ENCODE measurements around the gene HIVEP3. TPM values are rescaled to one million over a fixed set of nuclear protein-coding genes. Genes with fewer than 3 reads are reported as not detected.

Gene HIVEP3
- total and polyA plus RNA-seq, 8 donors, result 1.8 to 65.3 (median 3.8) TPM

DNA sequence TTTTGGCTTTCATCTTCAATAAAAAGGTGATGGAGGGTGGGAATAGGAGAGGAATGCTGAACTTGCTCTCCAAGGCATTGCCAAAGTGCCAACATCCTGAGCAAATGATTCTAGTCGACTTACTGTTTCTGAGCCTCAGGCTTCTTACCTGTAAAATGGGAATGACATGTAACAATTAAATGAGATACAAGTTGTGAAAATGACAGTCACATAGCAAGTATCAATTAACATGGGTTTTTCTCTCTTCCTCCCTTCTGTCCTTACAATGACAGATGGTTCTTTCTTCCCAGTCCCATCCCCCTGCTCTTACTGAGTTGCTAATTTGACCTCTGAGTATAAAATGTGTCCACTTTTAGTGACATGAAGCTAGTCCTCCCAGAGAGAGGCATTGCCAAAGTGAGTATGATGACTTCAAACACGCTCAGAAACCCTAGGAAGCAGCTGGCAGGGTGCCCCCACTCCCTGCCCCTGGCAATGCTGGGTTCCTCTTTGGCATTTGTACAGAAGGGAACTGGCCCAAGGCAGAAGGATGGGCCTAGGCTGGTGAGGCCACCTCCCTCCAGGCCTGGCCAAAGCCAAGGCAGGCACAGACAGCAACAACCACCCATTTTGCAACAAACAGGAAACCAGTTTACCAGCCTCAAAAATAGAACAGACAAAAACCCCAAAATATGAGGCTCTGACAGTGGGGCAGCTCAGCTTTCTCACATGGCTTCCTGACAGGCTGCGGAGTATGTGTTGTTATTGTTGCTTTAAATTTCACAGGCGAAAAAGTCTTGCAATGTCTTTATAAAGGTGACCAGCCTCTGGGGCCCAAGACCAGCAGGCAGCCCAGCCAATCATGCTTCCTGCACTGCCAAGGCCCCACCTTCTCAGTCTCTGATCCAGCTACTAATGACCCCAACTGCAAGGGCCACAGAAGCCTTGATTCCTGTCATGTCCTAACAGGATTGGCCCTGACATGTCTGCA lies 115.9 kb downstream of the HIVEP3 start:
- H3K9me3 ChIP-seq, result no peaks in the 10 kb centered on the region
- no peak for TF ChIP-seq POLR2A (IDR thresholded peaks at IDR 0.05)
- no peak for TF ChIP-seq CTCF (IDR thresholded peaks at IDR 0.05)
- no peak for TF ChIP-seq POLR2AphosphoS5 (IDR thresholded peaks at IDR 0.05)
- no peak for TF ChIP-seq EP300 (IDR thresholded peaks at IDR 0.05)
- peaks cover 0 to 31% (median 2%) of the 10 kb centered on the region in 4 donors for H3K4me1 ChIP-seq
- peak in 1 of 2 donors; percentile 41 for DNase-seq
- H3K27me3 ChIP-seq, result no peaks in the 10 kb centered on the region
- peak overlapping the region in 2 of 5 donors; percentile 40 to 58 for H3K27ac ChIP-seq
- no peak overlapping the region for H3K4me3 ChIP-seq
- intact Hi-C loops (cut with DNase I; ENCODE audit: low total_unique reads), result no loop called here
- 63 to 71% (median 67%) methylated on average over 4 of the region's 4 CpGs for WGBS, 5 donors
- H3K36me3 ChIP-seq, result no peaks in the 10 kb centered on the region

- Histone ChIP-seq H3K36me3 (no peaks in the 10 kb centered on the region), H3K9me3 (no peaks in the 10 kb centered on the region), H3K4me1 (peaks cover 0 to 25% (median 2%) of the 10 kb centered on the region in 4 donors), H3K27ac (no peak overlapping the region), H3K27me3 (no peaks in the 10 kb centered on the region), H3K4me3 (no peak overlapping the region)
- TF ChIP-seq POLR2AphosphoS5 (IDR thresholded peaks at IDR 0.05) (no peak), EP300 (IDR thresholded peaks at IDR 0.05) (no peak), POLR2A (IDR thresholded peaks at IDR 0.05) (no peak), CTCF (IDR thresholded peaks at IDR 0.05) (no peak)
- WGBS, 5 donors, result 14 to 75% (median 73%) methylated on average over 1 to 2 of the region's 2 CpGs
- intact Hi-C loops (cut with DNase I; ENCODE audit: low total_unique reads), result no loop called here
- DNase-seq, result peak in 1 of 2 donors; percentile 55
Observed at GRCh38 chr1:41800311-41800829, 118.4 kb downstream of the HIVEP3 start.

GRCh38 chr1:41799723-41800122 lies 119.0 kb downstream of the HIVEP3 start:
- Histone ChIP-seq H3K4me3 (no peak overlapping the region), H3K27ac (no peak overlapping the region), H3K4me1 (peaks cover 0 to 25% (median 2%) of the 10 kb centered on the region in 4 donors), H3K9me3 (no peaks in the 10 kb centered on the region), H3K27me3 (no peaks in the 10 kb centered on the region), H3K36me3 (no peaks in the 10 kb centered on the region)
- intact Hi-C loops (cut with DNase I; ENCODE audit: low total_unique reads), result loop anchor here (5.0 kb wide), 1 partner anchor 227 kb away; no protein-coding TSS in a partner anchor
- TF ChIP-seq POLR2AphosphoS5 (IDR thresholded peaks at IDR 0.05), result no peak
- no peak for TF ChIP-seq CTCF (IDR thresholded peaks at IDR 0.05)
- no peak for TF ChIP-seq POLR2A (IDR thresholded peaks at IDR 0.05)
- TF ChIP-seq EP300 (IDR thresholded peaks at IDR 0.05), result no peak
- 36 to 76% (median 46%) methylated on average over 2 of the region's 2 CpGs for WGBS, 5 donors
- DNase-seq, result no peak

DNA sequence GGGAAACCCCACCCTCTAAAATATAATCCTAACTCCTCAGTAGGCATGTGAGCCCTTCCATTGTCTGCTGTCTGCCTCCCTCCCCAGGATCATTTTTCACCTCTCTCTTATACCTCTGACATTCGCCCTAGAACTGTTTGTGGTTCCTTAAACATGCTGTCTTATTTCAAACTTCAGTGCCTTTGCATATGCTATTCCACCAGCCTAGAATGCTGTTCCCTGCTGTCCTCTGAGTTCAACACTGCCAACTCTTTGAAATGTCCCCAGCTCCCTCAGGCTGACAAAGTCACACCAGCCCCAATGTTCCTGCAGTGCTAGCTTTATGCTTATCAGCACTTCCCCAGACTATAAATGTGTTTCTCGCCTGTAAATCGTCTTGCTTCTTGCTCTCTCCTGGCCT lies 119.5 kb downstream of the HIVEP3 start:
- H3K4me3 ChIP-seq, result no peak overlapping the region
- DNase-seq, result no peak
- no peaks in the 10 kb centered on the region for H3K27me3 ChIP-seq
- H3K36me3 ChIP-seq, result no peaks in the 10 kb centered on the region
- TF ChIP-seq POLR2A (IDR thresholded peaks at IDR 0.05), result no peak
- TF ChIP-seq CTCF (IDR thresholded peaks at IDR 0.05), result no peak
- TF ChIP-seq POLR2AphosphoS5 (IDR thresholded peaks at IDR 0.05), result no peak
- TF ChIP-seq EP300 (IDR thresholded peaks at IDR 0.05), result no peak
- H3K4me1 ChIP-seq, result peaks cover 0 to 25% (median 2%) of the 10 kb centered on the region in 4 donors
- H3K9me3 ChIP-seq, result no peaks in the 10 kb centered on the region
- intact Hi-C loops (cut with DNase I; ENCODE audit: low total_unique reads), result loop anchor here (5.0 kb wide), 1 partner anchor 227 kb away; no protein-coding TSS in a partner anchor
- WGBS, 5 donors, result 85 to 93% (median 90%) methylated on average over 3 of the region's 3 CpGs
- H3K27ac ChIP-seq, result no peak overlapping the region
